OCI-LY7 (cell line): ENCODE data around the gene CYP1B1. TPM values are rescaled to one million over a fixed set of nuclear protein-coding genes. Genes with fewer than 3 reads are reported as not detected.

Source experiments
- Bru-seq: library from RNA; stranded (reverse); fragments of 400-500 nt; gene quantifications from one replicate; lab custom pipeline; 2021; lab: Mats Ljungman, UMichigan
- BruChase-seq, 2 experiments: library from RNA; stranded (reverse); fragments of 400-500 nt; gene quantifications; one replicate each; lab custom pipeline; 2021; lab: Mats Ljungman, UMichigan
- BruUV-seq: library from RNA; stranded (reverse); fragments of 400-500 nt; replicated peaks from 2 replicates; lab custom pipeline; 2021; lab: Mats Ljungman, UMichigan
- CTCF ChIA-PET: fragments of 300-600 bp; sonication (Branson Sonifier 250); formaldehyde crosslinking; loops from one replicate; lab custom pipeline; 2022; ENCODE audit warnings: antibody characterized with exemption; ENCODE audit not compliant: unreplicated experiment; lab: Charles Lee
- POLR2A ChIA-PET: fragments of 300-600 bp; sonication (Branson Sonifier 250); formaldehyde crosslinking; loops from one replicate; lab custom pipeline; 2022; ENCODE audit warnings: antibody characterized with exemption; lab: Charles Lee
- DNase-seq: peaks from one replicate; pipeline ENCODE4 v3.0.0-alpha.2; 2015; ENCODE audit warnings: low spot score
- H2AFZ ChIP-seq: fragments of 200-600 bp; sonication (generic), shearing (Covaris generic); 2 replicates; pipeline ENCODE4 v1.6.1; 2014; ENCODE audit warnings: mild to moderate bottlenecking, antibody characterized with exemption, low read length, moderate library complexity
- H3K27ac ChIP-seq: fragments of 200-600 bp; sonication (generic); 2 replicates; pipeline ENCODE4 v1.5.1; 2014; ENCODE audit warnings: mixed run types, low read depth, mild to moderate bottlenecking, moderate library complexity, low read length, inconsistent platforms; ENCODE audit not compliant: poor library complexity, severe bottlenecking
- H3K36me3 ChIP-seq: fragments of 200-600 bp; sonication (generic); 2 replicates; pipeline ENCODE4 v1.6.1; 2014; ENCODE audit warnings: mild to moderate bottlenecking, antibody characterized with exemption, low read length, moderate library complexity, mixed read lengths; ENCODE audit not compliant: insufficient read depth
- H3K4me1 ChIP-seq: fragments of 200-600 bp; sonication (generic); 2 replicates; pipeline ENCODE4 v1.5.1; 2014; ENCODE audit warnings: mild to moderate bottlenecking, low read length; ENCODE audit not compliant: insufficient read depth, poor library complexity, severe bottlenecking
- H3K4me2 ChIP-seq: fragments of 200-600 bp; sonication (generic); 2 replicates; pipeline ENCODE4 v1.6.1; 2014; ENCODE audit warnings: mild to moderate bottlenecking, low read length
- H3K4me3 ChIP-seq: fragments of 200-600 bp; sonication (generic); 2 replicates; pipeline ENCODE4 v1.5.1; 2014; ENCODE audit warnings: mild to moderate bottlenecking, low read depth, low read length; ENCODE audit not compliant: poor library complexity, severe bottlenecking
- H3K79me2 ChIP-seq: fragments of 200-600 bp; sonication (generic); 2 replicates; pipeline ENCODE4 v1.6.1; 2016; ENCODE audit warnings: low read depth, mild to moderate bottlenecking, low read length, moderate library complexity, mixed read lengths; ENCODE audit not compliant: insufficient read depth
- H3K9me2 ChIP-seq: fragments of 200-600 bp; sonication (generic); 2 replicates; pipeline ENCODE4 v1.6.1; 2016; ENCODE audit warnings: mild to moderate bottlenecking, low read length, mixed read lengths; ENCODE audit not compliant: insufficient read depth
- H3K9me3 ChIP-seq: fragments of 200-600 bp; sonication (generic); 2 replicates; pipeline ENCODE4 v1.6.1; 2014; ENCODE audit warnings: mild to moderate bottlenecking, mixed run types, low read length, mixed read lengths
- H4K20me1 ChIP-seq: fragments of 200-600 bp; sonication (generic); 2 replicates; pipeline ENCODE4 v1.6.1; 2014; ENCODE audit warnings: mild to moderate bottlenecking, antibody characterized with exemption, low read length, moderate library complexity, mixed read lengths; ENCODE audit not compliant: insufficient read depth
- EZH2phosphoT487 ChIP-seq: fragments of 200-600 bp; sonication (generic); IDR thresholded peaks from 2 replicates; pipeline ENCODE4 v1.6.1; 2018; ENCODE audit warnings: low read depth, borderline replicate concordance, mild to moderate bottlenecking, mixed run types, antibody characterized with exemption, low read length, moderate library complexity, mixed read lengths
- intact Hi-C: fragments of 100-400 bp; cut with micrococcal nuclease; formaldehyde crosslinking; loops from one replicate; pipeline ENCODE4 v1.10.0; 2022; ENCODE audit not compliant: unreplicated experiment
- long read RNA-seq: library from polyadenylated mRNA; stranded (forward); transcript quantifications from one replicate; pipeline ENCODE4 v2.0.0, GENCODE V29; 2022
- total RNA-seq, 2 experiments: library from RNA; depleted of rRNA in 1 of 2; stranded (reverse); fragments of >200 nt in 1 of 2; shearing (Covaris generic) in 1 of 2; gene quantifications; 2 replicates each; pipeline ENCODE4 v1.2.3, GENCODE V29; 2014 to 2022
- TF ChIP-seq, protein P1 (sequence below): fragments of 200-600 bp; sonication (generic); conservative IDR thresholded peaks from 2 replicates; pipeline ENCODE4 v1.5.1; 2014; ENCODE audit warnings: mild to moderate bottlenecking, antibody characterized with exemption, low read length, moderate library complexity, mixed read lengths

CYP1B1 gene
- total RNA-seq (2014; rRNA removed; shearing (Covaris generic)), result 0.44 TPM in 1 of 2 replicates, not detected in the other
- total RNA-seq (2022), result not detected in 2 replicates
- percentile 8 among the genes with signal in this experiment for Bru-seq, nascent RNA
- BruChase-seq, experiment 1, labeled RNA remaining after a 6-hour chase, result not detected
- BruChase-seq, experiment 2, labeled RNA remaining after a 2-hour chase, result percentile 12 among the genes with signal in this experiment
- long read RNA-seq, result 0 reads

DNA sequence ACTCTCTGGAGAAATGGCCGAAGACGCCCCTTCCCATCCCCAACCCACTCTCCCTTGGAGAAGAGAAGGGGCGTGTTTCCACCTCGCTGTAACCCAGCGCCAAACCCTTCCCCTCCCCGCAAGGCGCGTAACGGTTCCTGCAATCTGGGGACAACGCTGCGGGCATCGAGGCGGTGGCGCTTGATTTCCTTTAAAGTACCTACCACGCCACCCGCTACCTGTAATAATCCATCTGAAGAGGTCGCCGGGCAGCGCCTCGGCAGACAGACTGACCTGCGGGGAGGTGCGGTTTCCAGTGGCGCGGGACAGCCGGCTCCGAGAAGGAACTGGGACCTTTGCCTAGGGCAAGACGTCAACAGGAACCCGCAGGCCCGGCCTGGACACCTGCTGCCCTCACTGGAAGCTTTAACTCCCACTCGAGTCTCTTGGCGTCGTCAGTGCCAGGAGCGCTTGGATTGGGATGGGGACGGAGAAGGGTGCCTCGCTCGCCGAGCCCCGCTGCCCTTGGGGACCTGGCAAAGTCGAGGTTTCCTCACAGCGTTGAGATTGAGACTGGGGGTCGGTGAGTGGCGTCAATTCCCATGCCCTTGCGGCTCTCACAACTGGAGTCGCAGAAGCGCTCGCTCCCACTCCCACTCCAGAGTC, at the start of gene CYP1B1:
TSS of gene CYP1B1 (minus strand) at position 645 of the 645 bp plus-strand sequence. CDS start 763 bp downstream, outside the sequence.
- CTCF ChIA-PET, result no interaction called here
- DNase-seq, result no peak
- H3K4me3 ChIP-seq, result no peak within 1 kb of the TSS
- H3K4me1 ChIP-seq, result no peaks in the 10 kb centered on the region
- H3K27ac ChIP-seq, result no peak within 1 kb of the TSS
- H4K20me1 ChIP-seq, result no peaks in the 10 kb centered on the region
- no peaks in the 10 kb centered on the region for H3K36me3 ChIP-seq
- intact Hi-C loops, result no loop called here
- H3K4me2 ChIP-seq, result no peak within 1 kb of the TSS
- no peaks in the 10 kb centered on the region for H3K79me2 ChIP-seq
- TF ChIP-seq, protein P1, sequence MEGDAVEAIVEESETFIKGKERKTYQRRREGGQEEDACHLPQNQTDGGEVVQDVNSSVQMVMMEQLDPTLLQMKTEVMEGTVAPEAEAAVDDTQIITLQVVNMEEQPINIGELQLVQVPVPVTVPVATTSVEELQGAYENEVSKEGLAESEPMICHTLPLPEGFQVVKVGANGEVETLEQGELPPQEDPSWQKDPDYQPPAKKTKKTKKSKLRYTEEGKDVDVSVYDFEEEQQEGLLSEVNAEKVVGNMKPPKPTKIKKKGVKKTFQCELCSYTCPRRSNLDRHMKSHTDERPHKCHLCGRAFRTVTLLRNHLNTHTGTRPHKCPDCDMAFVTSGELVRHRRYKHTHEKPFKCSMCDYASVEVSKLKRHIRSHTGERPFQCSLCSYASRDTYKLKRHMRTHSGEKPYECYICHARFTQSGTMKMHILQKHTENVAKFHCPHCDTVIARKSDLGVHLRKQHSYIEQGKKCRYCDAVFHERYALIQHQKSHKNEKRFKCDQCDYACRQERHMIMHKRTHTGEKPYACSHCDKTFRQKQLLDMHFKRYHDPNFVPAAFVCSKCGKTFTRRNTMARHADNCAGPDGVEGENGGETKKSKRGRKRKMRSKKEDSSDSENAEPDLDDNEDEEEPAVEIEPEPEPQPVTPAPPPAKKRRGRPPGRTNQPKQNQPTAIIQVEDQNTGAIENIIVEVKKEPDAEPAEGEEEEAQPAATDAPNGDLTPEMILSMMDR, result no peak
- no peak for TF ChIP-seq EZH2phosphoT487
- no peaks in the 10 kb centered on the region for H3K9me2 ChIP-seq
- BruUV-seq, result no TSS peak
- H2AFZ ChIP-seq, result no peak within 1 kb of the TSS
- POLR2A ChIA-PET, result no interaction called here
- H3K9me3 ChIP-seq, result no peaks in the 10 kb centered on the region

DNA sequence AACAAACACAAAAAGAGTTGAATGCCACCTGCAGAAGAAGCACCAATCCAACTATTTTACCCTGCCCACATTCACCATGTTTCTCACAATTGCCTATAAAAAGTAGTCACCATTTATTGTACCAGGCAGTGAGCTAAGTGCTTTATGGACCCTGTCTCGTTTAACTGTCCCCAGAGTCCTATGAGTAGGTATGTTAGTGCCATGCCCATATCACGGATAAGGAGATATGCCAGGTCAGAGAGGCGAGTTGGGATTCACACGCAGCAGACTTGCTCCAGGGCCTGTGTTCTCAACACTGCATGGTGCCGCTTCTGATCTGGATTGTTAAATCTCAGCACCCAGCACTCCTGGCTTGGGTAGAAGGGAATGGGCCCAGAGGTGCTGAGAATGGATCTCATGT, 49.1 kb upstream of the CYP1B1 start:
- Histone ChIP-seq H3K9me2 (no peaks in the 10 kb centered on the region), H3K4me3 (no peak overlapping the region), H3K79me2 (no peaks in the 10 kb centered on the region), H3K27ac (no peak overlapping the region), H2AFZ (no peak overlapping the region), H4K20me1 (no peaks in the 10 kb centered on the region), H3K4me2 (no peak overlapping the region), H3K9me3 (peaks cover 5% of the 10 kb centered on the region; the same call in 1 of the 2 replicates), H3K4me1 (peaks cover 5% of the 10 kb centered on the region), H3K36me3 (no peaks in the 10 kb centered on the region)
- ChIA-PET POLR2A (interaction anchor here (0.7 kb wide), 1 partner anchor 73 kb away, joined by 3 read pairs; no protein-coding TSS in a partner anchor), CTCF (no interaction called here)
- intact Hi-C loops, result no loop called here
- no peak for DNase-seq
- no TSS peak for BruUV-seq
- TF ChIP-seq, protein P1, result no peak
- no peak for TF ChIP-seq EZH2phosphoT487

DNA sequence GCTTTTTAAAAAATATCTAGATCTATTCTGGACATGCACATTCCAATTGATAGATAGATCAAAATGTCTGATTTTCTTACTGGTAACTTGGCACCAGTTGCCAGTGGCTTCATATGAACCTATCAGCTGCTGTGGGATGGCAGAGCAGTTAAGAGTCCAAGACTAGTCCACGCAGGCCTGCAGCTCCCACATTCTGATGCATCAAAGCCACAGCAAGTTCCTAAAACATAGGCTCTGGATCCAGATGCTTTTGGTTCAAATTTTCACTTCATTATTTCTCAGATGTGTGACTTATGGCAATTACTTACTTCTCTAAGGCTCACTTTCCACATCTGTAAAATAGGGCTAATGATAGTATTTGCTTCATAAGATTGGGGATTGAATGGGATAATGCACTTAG, 48.0 kb upstream of the CYP1B1 start:
- peaks cover 5% of the 10 kb centered on the region for H3K4me1 ChIP-seq
- TF ChIP-seq, protein P1, result no peak
- TF ChIP-seq EZH2phosphoT487, result no peak
- H4K20me1 ChIP-seq, result no peaks in the 10 kb centered on the region
- DNase-seq, result no peak
- no peak overlapping the region for H3K4me3 ChIP-seq
- no peaks in the 10 kb centered on the region for H3K9me2 ChIP-seq
- H2AFZ ChIP-seq, result no peak overlapping the region
- peaks cover 5% of the 10 kb centered on the region; the same call in 1 of the 2 replicates for H3K9me3 ChIP-seq
- no peak overlapping the region for H3K27ac ChIP-seq
- no peak overlapping the region for H3K4me2 ChIP-seq
- CTCF ChIA-PET, result no interaction called here
- H3K36me3 ChIP-seq, result no peaks in the 10 kb centered on the region
- intact Hi-C loops, result no loop called here
- no peaks in the 10 kb centered on the region for H3K79me2 ChIP-seq
- POLR2A ChIA-PET, result interaction anchor here (0.6 to 0.7 kb wide), 2 partner anchors 62 to 529 kb away, joined by 3 to 5 read pairs; no protein-coding TSS in a partner anchor
- BruUV-seq, result no TSS peak
